HEK293T (cell line): ENCODE data around the gene CXXC5.

Experiments
- FOXA1 ChIP-seq: fragments of 450-650 bp; IDR thresholded peaks from 2 replicates; pipeline ENCODE4 v1.6.1; 2016; ENCODE audit warnings: mild to moderate bottlenecking
- FOXK2 ChIP-seq: fragments of 450-650 bp; IDR thresholded peaks from 2 replicates; pipeline ENCODE4 v1.6.1; 2016; ENCODE audit warnings: mild to moderate bottlenecking
- FOXM1 ChIP-seq: fragments of 450-650 bp; IDR thresholded peaks from 2 replicates; pipeline ENCODE4 v1.6.1; 2017; ENCODE audit warnings: mild to moderate bottlenecking, borderline replicate concordance
- HDGF ChIP-seq: fragments of 450-650 bp; IDR thresholded peaks from 2 replicates; pipeline ENCODE4 v1.6.1; 2017; ENCODE audit warnings: antibody characterized with exemption, borderline replicate concordance
- SP1 ChIP-seq: fragments of 450-650 bp; IDR thresholded peaks from 2 replicates; pipeline ENCODE4 v1.6.1; 2017
- SUZ12 ChIP-seq: fragments of 450-650 bp; IDR thresholded peaks from 2 replicates; pipeline ENCODE4 v1.6.1; 2016; ENCODE audit warnings: mild to moderate bottlenecking
- ZNF384 ChIP-seq: fragments of 450-650 bp; IDR thresholded peaks from 2 replicates; pipeline ENCODE4 v1.6.1; 2016
- TF ChIP-seq, protein P1 (sequence below): fragments of 450-650 bp; IDR thresholded peaks from 2 replicates; pipeline ENCODE4 v1.6.1; 2016

DNA sequence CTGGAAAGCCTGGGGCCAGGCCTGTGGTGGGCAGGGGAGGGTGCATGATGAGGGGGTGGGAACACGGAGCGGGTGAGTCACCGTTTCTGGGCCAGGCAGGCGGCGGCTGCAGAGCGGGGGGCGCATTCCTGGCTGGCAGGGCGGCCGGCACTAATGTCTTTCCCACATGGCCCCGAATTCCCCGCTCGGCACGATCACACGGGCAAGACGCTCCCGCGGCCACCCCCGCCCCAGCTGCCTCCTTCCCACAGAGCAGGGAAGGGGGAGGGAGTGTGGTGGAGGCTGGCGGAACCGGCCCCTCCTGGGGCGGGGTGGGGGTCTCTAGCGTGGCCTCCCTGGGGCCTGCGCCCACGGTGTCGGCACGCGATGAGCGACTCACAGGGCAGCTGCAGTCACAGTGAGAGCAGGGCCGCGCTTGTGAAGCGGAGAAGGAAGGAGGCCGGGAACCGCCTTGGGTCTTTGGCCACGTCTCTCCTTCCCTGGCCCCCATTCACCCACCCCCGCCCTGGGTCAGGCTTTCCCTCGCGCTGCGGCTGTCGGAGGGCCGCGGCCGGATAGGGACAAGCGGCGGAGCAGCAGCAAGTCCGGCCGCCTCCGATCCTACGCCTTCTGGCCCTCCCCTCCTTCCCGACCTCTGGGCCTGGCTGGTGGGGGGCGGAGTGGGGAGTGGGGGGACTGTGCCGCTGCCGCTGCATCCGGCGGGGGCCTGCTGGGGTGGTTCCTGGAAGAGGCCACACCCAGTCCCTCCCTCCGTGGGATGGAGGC is 48.9 kb downstream of the CXXC5 start:
- TF ChIP-seq ZNF384, result no peak
- TF ChIP-seq FOXA1, result no peak
- no peak for TF ChIP-seq SP1
- TF ChIP-seq HDGF, result no peak
- no peak for TF ChIP-seq FOXK2
- TF ChIP-seq SUZ12, result no peak
- TF ChIP-seq FOXM1, result no peak
- TF ChIP-seq, protein P1, sequence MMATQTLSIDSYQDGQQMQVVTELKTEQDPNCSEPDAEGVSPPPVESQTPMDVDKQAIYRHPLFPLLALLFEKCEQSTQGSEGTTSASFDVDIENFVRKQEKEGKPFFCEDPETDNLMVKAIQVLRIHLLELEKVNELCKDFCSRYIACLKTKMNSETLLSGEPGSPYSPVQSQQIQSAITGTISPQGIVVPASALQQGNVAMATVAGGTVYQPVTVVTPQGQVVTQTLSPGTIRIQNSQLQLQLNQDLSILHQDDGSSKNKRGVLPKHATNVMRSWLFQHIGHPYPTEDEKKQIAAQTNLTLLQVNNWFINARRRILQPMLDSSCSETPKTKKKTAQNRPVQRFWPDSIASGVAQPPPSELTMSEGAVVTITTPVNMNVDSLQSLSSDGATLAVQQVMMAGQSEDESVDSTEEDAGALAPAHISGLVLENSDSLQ, result no peak
